ENCODE results near the gene DGLUCY. TPM values are rescaled to one million over a fixed set of nuclear protein-coding genes. Genes with fewer than 3 reads are reported as not detected.
"Not testable (repeated sequence)": the region's sequence is repeated elsewhere in the genome, so short reads cannot be mapped to it uniquely, and the experiment has no call there.

Gene DGLUCY
- total RNA-seq, 1 experiment from 2014 or later = 54.8 TPM

DNA sequence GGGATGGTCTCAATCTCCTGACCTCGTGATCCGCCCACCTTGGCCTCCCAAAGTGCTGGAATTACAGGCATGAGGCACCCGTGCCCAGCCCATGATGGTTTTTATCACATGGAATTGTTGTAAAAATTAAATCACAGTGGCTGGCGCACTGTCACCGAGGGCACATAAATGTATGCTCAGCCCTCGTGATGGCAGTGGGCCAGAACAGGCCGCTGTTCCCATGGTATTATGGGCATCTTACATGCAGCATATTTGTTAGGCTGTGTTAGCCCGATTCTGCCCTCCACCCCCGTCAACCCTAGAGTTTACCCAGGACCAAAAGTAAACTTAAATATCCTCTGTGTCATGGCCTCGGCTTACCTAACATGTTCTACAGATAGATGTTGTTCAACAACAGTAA, 82.0 kb downstream of the DGLUCY start:
- Mint-ChIP-seq H3K4me3 (ENCODE audit: unreplicated experiment) (no peak overlapping the region), H3K9me3 (ENCODE audit: unreplicated experiment) (peaks cover 7% of the 10 kb centered on the region), H3K27ac (ENCODE audit: unreplicated experiment) (no peak overlapping the region), H3K36me3 (ENCODE audit: insufficient read depth, unreplicated experiment) (peaks cover 60% of the 10 kb centered on the region), H3K27me3 (ENCODE audit: insufficient read depth, unreplicated experiment) (no peaks in the 10 kb centered on the region), H3K4me1 (ENCODE audit: low read depth, unreplicated experiment) (no peaks in the 10 kb centered on the region)
- TF ChIP-seq CTCF (IDR thresholded peaks at IDR 0.05; ENCODE audit: insufficient read depth in 1 of 2, low read depth in 1 of 2, low read length in 1 of 2, severe bottlenecking in 1 of 2, unreplicated experiment in 1 of 2) = no peak
- no peaks in the 10 kb centered on the region for H3K9me3 ChIP-seq
- BruUV-seq (replicated peaks) = no TSS peak
- intact Hi-C loops (cut with micrococcal nuclease; ENCODE audit: unreplicated experiment) = no loop called here
- no peaks in the 10 kb centered on the region for H3K27me3 ChIP-seq (replicated peaks; ENCODE audit: control insufficient read depth, insufficient read depth, low read length)
- no peak for DNase-seq
- H3K4me1 ChIP-seq = no peaks in the 10 kb centered on the region
- H3K36me3 ChIP-seq (ENCODE audit: control insufficient read depth, insufficient read depth, low read length) = no peaks in the 10 kb centered on the region
- H3K4me3 ChIP-seq (ENCODE audit: low read depth, low read length) = no peak overlapping the region
- ChIA-PET POLR2A (no interaction called here), CTCF (interaction anchor here (0.6 kb wide), 1 partner anchor 57 kb away, joined by 3 read pairs; no protein-coding TSS in a partner anchor)

GRCh38 chr14:91197631-91198030, 83.8 kb downstream of the DGLUCY start:
- intact Hi-C loops (cut with micrococcal nuclease; ENCODE audit: unreplicated experiment) = no loop called here
- CTCF ChIA-PET = no interaction called here
- H3K9me3 ChIP-seq = no peaks in the 10 kb centered on the region
- no peak for TF ChIP-seq CTCF (IDR thresholded peaks at IDR 0.05; ENCODE audit: insufficient read depth in 1 of 2, low read depth in 1 of 2, low read length in 1 of 2, severe bottlenecking in 1 of 2, unreplicated experiment in 1 of 2)
- Mint-ChIP-seq H3K27me3 (ENCODE audit: insufficient read depth, unreplicated experiment) (no peaks in the 10 kb centered on the region), H3K36me3 (ENCODE audit: insufficient read depth, unreplicated experiment) (peaks cover 48% of the 10 kb centered on the region), H3K4me1 (ENCODE audit: low read depth, unreplicated experiment) (no peaks in the 10 kb centered on the region), H3K9me3 (ENCODE audit: unreplicated experiment) (peaks cover 9% of the 10 kb centered on the region), H3K27ac (ENCODE audit: unreplicated experiment) (no peak overlapping the region), H3K4me3 (ENCODE audit: unreplicated experiment) (no peak overlapping the region)
- H3K4me3 ChIP-seq (ENCODE audit: low read depth, low read length) = no peak overlapping the region
- H3K36me3 ChIP-seq (ENCODE audit: control insufficient read depth, insufficient read depth, low read length) = no peaks in the 10 kb centered on the region
- no peaks in the 10 kb centered on the region for H3K27me3 ChIP-seq (replicated peaks; ENCODE audit: control insufficient read depth, insufficient read depth, low read length)
- DNase-seq = no peak
- POLR2A ChIA-PET = no interaction called here
- BruUV-seq (replicated peaks) = no TSS peak
- H3K4me1 ChIP-seq = no peaks in the 10 kb centered on the region

DNA sequence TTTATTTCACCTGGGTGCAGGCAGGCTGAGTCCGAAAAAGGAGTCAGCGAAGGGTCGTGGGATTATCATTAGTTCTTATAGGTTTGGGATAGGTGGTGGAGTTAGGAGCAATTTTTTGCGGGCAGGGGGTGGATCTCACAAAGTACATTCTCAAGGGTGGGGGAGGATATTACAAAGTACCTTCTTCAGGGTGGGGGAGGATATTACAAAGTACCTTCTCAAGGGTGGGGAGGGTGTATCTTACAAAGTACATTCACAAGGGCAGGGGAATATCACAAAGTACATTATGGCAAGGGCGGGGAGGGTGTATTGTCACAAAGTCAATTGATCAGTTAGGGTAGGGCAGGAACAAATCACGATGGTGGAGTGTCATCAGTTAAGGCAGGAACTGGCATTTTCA, 86.9 kb downstream of the DGLUCY start:
- H3K27me3 ChIP-seq (replicated peaks; ENCODE audit: control insufficient read depth, insufficient read depth, low read length); H3K4me3 ChIP-seq (ENCODE audit: low read depth, low read length); H3K27me3 Mint-ChIP-seq (ENCODE audit: insufficient read depth, unreplicated experiment); intact Hi-C loops (cut with micrococcal nuclease; ENCODE audit: unreplicated experiment); H3K27ac Mint-ChIP-seq (ENCODE audit: unreplicated experiment); H3K9me3 Mint-ChIP-seq (ENCODE audit: unreplicated experiment); H3K36me3 ChIP-seq (ENCODE audit: control insufficient read depth, insufficient read depth, low read length); H3K9me3 ChIP-seq; H3K4me1 Mint-ChIP-seq (ENCODE audit: low read depth, unreplicated experiment); H3K4me1 ChIP-seq; POLR2A ChIA-PET; BruUV-seq (replicated peaks); H3K4me3 Mint-ChIP-seq (ENCODE audit: unreplicated experiment); DNase-seq: not testable (repeated sequence)
- peaks cover 53% of the 10 kb centered on the region for H3K36me3 Mint-ChIP-seq (ENCODE audit: insufficient read depth, unreplicated experiment)
- CTCF ChIA-PET = interaction anchor here (0.7 kb wide), 1 partner anchor 298 kb away, joined by 3 read pairs; no protein-coding TSS in a partner anchor

All from Caco-2 (cell line).